HepG2 (cell line): ENCODE measurements around the gene CAPZB. TPM values are rescaled to one million over a fixed set of nuclear protein-coding genes. Genes with fewer than 3 reads are reported as not detected.

Source experiments
- ASH2L ChIP-seq: fragments of 300-600, 200-600 bp; sonication (generic); IDR thresholded peaks from 2 replicates; pipeline ENCODE4 v1.7.0; 2017; ENCODE audit warnings: low read depth, mild to moderate bottlenecking, moderate library complexity, mixed read lengths, low read length; ENCODE audit not compliant: insufficient read length
- HDAC1 ChIP-seq: sonication (generic); formaldehyde crosslinking; IDR thresholded peaks from 2 replicates; pipeline ENCODE4 v1.5.1; 2020; ENCODE audit warnings: mild to moderate bottlenecking, missing genetic modification reagents
- HINFP ChIP-seq: sonication (generic); formaldehyde crosslinking; IDR thresholded peaks from 2 replicates; pipeline ENCODE4 v1.4.0; 2020; ENCODE audit warnings: low read depth, mild to moderate bottlenecking, missing genetic modification reagents
- HIVEP1 ChIP-seq: sonication (generic); formaldehyde crosslinking; IDR thresholded peaks from 2 replicates; pipeline ENCODE4 v1.4.0; 2020; ENCODE audit warnings: mild to moderate bottlenecking, missing genetic modification reagents
- KAT7 ChIP-seq: IDR thresholded peaks from 2 replicates; pipeline ENCODE4 v1.6.1; 2018; ENCODE audit warnings: borderline replicate concordance, missing compliant biosample characterization
- KDM1A ChIP-seq: IDR thresholded peaks from 2 replicates; pipeline ENCODE4 v1.6.1; 2016; ENCODE audit warnings: missing compliant biosample characterization
- KDM4B ChIP-seq: sonication (generic); formaldehyde crosslinking; IDR thresholded peaks from 2 replicates; pipeline ENCODE4 v1.4.0; 2020; ENCODE audit warnings: missing genetic modification reagents
- MATR3 ChIP-seq: sonication (generic); formaldehyde crosslinking; IDR thresholded peaks from 2 replicates; pipeline ENCODE4 v1.4.0; 2020; ENCODE audit warnings: missing genetic modification reagents
- MED8 ChIP-seq: sonication (generic); formaldehyde crosslinking; IDR thresholded peaks from 2 replicates; pipeline ENCODE4 v1.8.1; 2023; ENCODE audit warnings: mild to moderate bottlenecking, missing genetic modification reagents; ENCODE audit not compliant: insufficient replicate concordance
- PITX1 ChIP-seq: sonication (generic); formaldehyde crosslinking; IDR thresholded peaks from 2 replicates; pipeline ENCODE4 v1.5.1; 2020; ENCODE audit warnings: mild to moderate bottlenecking, missing genetic modification reagents
- POLR2AphosphoS5 ChIP-seq: IDR thresholded peaks from 2 replicates; pipeline ENCODE4 v1.6.1; 2012; ENCODE audit warnings: low read depth, low read length
- SALL1 ChIP-seq: sonication (generic); formaldehyde crosslinking; IDR thresholded peaks from 2 replicates; pipeline ENCODE4 v1.8.0; 2022; ENCODE audit warnings: mild to moderate bottlenecking, missing genetic modification reagents
- SAP130 ChIP-seq: IDR thresholded peaks from 2 replicates; pipeline ENCODE4 v1.6.1; 2016; ENCODE audit warnings: low read depth
- SIX1 ChIP-seq: sonication (generic); formaldehyde crosslinking; IDR thresholded peaks from 2 replicates; pipeline ENCODE4 v1.4.0; 2020; ENCODE audit warnings: missing genetic modification reagents, borderline replicate concordance
- SMC3 ChIP-seq: IDR thresholded peaks from 2 replicates; pipeline ENCODE4 v1.6.1; 2011; ENCODE audit warnings: low read length, improper control_type of control experiment
- U2AF1 ChIP-seq: fragments of 200-400 bp; formaldehyde crosslinking; optimal IDR thresholded peaks from 2 replicates; pipeline ENCODE3; 2017; ENCODE audit warnings: mild to moderate bottlenecking, low read depth, low read length
- ZBTB33 ChIP-seq: sonication (generic); formaldehyde crosslinking; IDR thresholded peaks from 2 replicates; pipeline ENCODE4 v1.4.0; 2020; ENCODE audit warnings: missing genetic modification reagents
- ZGPAT ChIP-seq: IDR thresholded peaks from 2 replicates; pipeline ENCODE4 v1.6.1; 2016; ENCODE audit warnings: mild to moderate bottlenecking
- ZNF225 ChIP-seq: sonication (generic); formaldehyde crosslinking; IDR thresholded peaks from 2 replicates; pipeline ENCODE4 v1.4.0; 2020; ENCODE audit warnings: mild to moderate bottlenecking, missing genetic modification reagents
- ZNF33B ChIP-seq: sonication (generic); formaldehyde crosslinking; IDR thresholded peaks from 2 replicates; pipeline ENCODE4 v1.5.1; 2020; ENCODE audit warnings: mild to moderate bottlenecking, missing genetic modification reagents
- ZNF75D ChIP-seq: sonication (generic); formaldehyde crosslinking; IDR thresholded peaks from 2 replicates; pipeline ENCODE4 v1.8.1; 2023; ENCODE audit warnings: missing genetic modification reagents, mild to moderate bottlenecking, borderline replicate concordance
- ZNF782 ChIP-seq: sonication (generic); formaldehyde crosslinking; IDR thresholded peaks from 2 replicates; pipeline ENCODE4 v1.4.0; 2020; ENCODE audit warnings: missing genetic modification reagents, mild to moderate bottlenecking, borderline replicate concordance
- ZNF792 ChIP-seq: IDR thresholded peaks from 2 replicates; pipeline ENCODE4 v1.6.1; 2016
- ZNF83 ChIP-seq: sonication (generic); formaldehyde crosslinking; IDR thresholded peaks from 2 replicates; pipeline ENCODE4 v1.4.0; 2020; ENCODE audit warnings: missing genetic modification reagents, mild to moderate bottlenecking, borderline replicate concordance
- ZXDC ChIP-seq: sonication (generic); formaldehyde crosslinking; IDR thresholded peaks from 2 replicates; pipeline ENCODE4 v1.5.0; 2020; ENCODE audit warnings: mild to moderate bottlenecking, missing genetic modification reagents
- polyA plus RNA-seq, 8 experiments: library from polyadenylated mRNA; depleted of rRNA in 3 of 8; stranded (reverse) in 7 of 8; unstranded in 1 of 8; fragments of >200 nt; fragmentation: Illumina TruSeq in 4 of 8; extraction: Trizol in 4 of 8; gene quantifications; 2 replicates each; pipeline versions ENCODE4 v1.2.1 to v1.2.3, GENCODE V29; 2011 to 2016; ENCODE audit warnings: low read depth in 4 of 8, missing spikeins in 1 of 8, mixed read lengths in 1 of 8; ENCODE audit not compliant: insufficient read depth in 1 of 8
- total RNA-seq, 5 experiments: library from RNA; depleted of rRNA; stranded (reverse); fragments of >200 nt; fragmentation: Illumina TruSeq; extraction: Trizol; gene quantifications; 2 replicates each; pipeline ENCODE4 v1.2.3, GENCODE V29; 2016; ENCODE audit warnings: low read depth in 1 of 5

Gene CAPZB
- total and polyA plus RNA-seq, 2 of the 13 experiments (the other 11 are each of a cell fraction or from before 2014, with no cell fraction given) = 58.9 to 76.9 TPM

GRCh38 chr1:19338323-19338762 lies 147.0 kb downstream of the CAPZB start (continued):
- TF ChIP-seq ZXDC = no peak; the same call in 1 of the 2 replicates
- TF ChIP-seq SMC3 = peak; percentile 41; the same call in 1 of the 2 replicates
- TF ChIP-seq ZNF782 (CRISPR knock-in tag) = no peak
- peak; percentile 77 for TF ChIP-seq HIVEP1
- TF ChIP-seq ASH2L = peak; percentile 54
- TF ChIP-seq HDAC1 (CRISPR knock-in tag) = peak; percentile 64
- peak; percentile 34; the same call in 1 of the 2 replicates for TF ChIP-seq ZBTB33 (CRISPR knock-in tag)
- TF ChIP-seq ZGPAT (CRISPR knock-in tag) = peak; percentile 64; the same call in 1 of the 2 replicates
- peak; percentile 65 for TF ChIP-seq POLR2AphosphoS5
- TF ChIP-seq PITX1 (CRISPR knock-in tag) = no peak
- no peak for TF ChIP-seq HINFP (CRISPR knock-in tag)
- TF ChIP-seq ZNF792 (CRISPR knock-in tag) = no peak
- TF ChIP-seq ZNF225 = peak; percentile 84; the same call in 1 of the 2 replicates
- TF ChIP-seq KDM4B (CRISPR knock-in tag) = peak; percentile 42; the same call in 1 of the 2 replicates
- TF ChIP-seq SALL1 = peak; percentile 86
- TF ChIP-seq MED8 (CRISPR knock-in tag) = peak; percentile 46
- TF ChIP-seq SIX1 (CRISPR knock-in tag) = no peak
- TF ChIP-seq KAT7 (CRISPR knock-in tag) = no peak
- TF ChIP-seq ZNF33B = peak; percentile 73; the same call in 1 of the 2 replicates
- 0 out of 2 replicates have a peak, but pooled peaks have one; percentile 14 for TF ChIP-seq ZNF83 (CRISPR knock-in tag)
- TF ChIP-seq MATR3 = no peak
- no peak for TF ChIP-seq U2AF1
- 0 out of 2 replicates have a peak, but pooled peaks have one; percentile 14 for TF ChIP-seq KDM1A (CRISPR knock-in tag)
- TF ChIP-seq SAP130 = peak; percentile 54
- no peak for TF ChIP-seq ZNF75D (CRISPR knock-in tag)
